CD4-positive, alpha-beta memory T cell (primary cell): ENCODE results near the gene GMDS. TPM values are rescaled to one million over a fixed set of nuclear protein-coding genes. Genes with fewer than 3 reads are reported as not detected.

ENCODE experiments used
- CTCF ChIA-PET: fragments of 350-600 bp; sonication (Branson Sonifier 250); formaldehyde crosslinking; loops from one replicate; lab custom pipeline; 2021; ENCODE audit warnings: inconsistent platforms; ENCODE audit not compliant: partially characterized antibody; lab: Charles Lee
- POLR2A ChIA-PET: fragments of 350-600 bp; sonication (Branson Sonifier 250); formaldehyde crosslinking; loops from one replicate; lab custom pipeline; 2021; ENCODE audit not compliant: partially characterized antibody; lab: Charles Lee
- DNase-seq, 5 donors: peaks; one replicate each; pipeline versions ENCODE4 v3.0.0 to v3.0.0-alpha.2; 2020 to 2022; ENCODE audit warnings: mixed read lengths in 1 of 5
- H3K27ac ChIP-seq: one replicate; pipeline ENCODE4 v1.7.0; 2013; ENCODE audit warnings: low read depth, low read length
- H3K27me3 ChIP-seq: 2 replicates; pipeline ENCODE4 v1.7.0; 2013; ENCODE audit warnings: mild to moderate bottlenecking, low read length, moderate library complexity; ENCODE audit not compliant: insufficient read depth
- H3K36me3 ChIP-seq: 2 replicates; pipeline ENCODE4 v1.7.0; 2013; ENCODE audit warnings: mild to moderate bottlenecking, low read length, moderate library complexity; ENCODE audit not compliant: insufficient read depth
- H3K4me1 ChIP-seq: 2 replicates; pipeline ENCODE4 v1.7.0; 2013; ENCODE audit warnings: mild to moderate bottlenecking, low read length, moderate library complexity; ENCODE audit not compliant: insufficient read depth
- H3K4me3 ChIP-seq, 2 donors: one replicate each; pipeline ENCODE4 v1.7.0; 2013; ENCODE audit warnings: low read length in 2 of 2, mild to moderate bottlenecking in 1 of 2
- H3K9me3 ChIP-seq, 2 donors: one replicate each; pipeline ENCODE4 v1.7.0; 2013; ENCODE audit warnings: low read length in 2 of 2, control low read depth in 1 of 2; ENCODE audit not compliant: control insufficient read depth in 1 of 2
- H3K27ac Mint-ChIP-seq, 7 donors: one replicate each; pipeline ENCODE4 v1.8.0; 2020 to 2021; ENCODE audit warnings: mixed read lengths in 7 of 7, mild to moderate bottlenecking in 6 of 7, inconsistent platforms in 3 of 7, moderate library complexity in 3 of 7
- H3K27me3 Mint-ChIP-seq, 2 donors: one replicate each; pipeline ENCODE4 v1.8.0; 2020 to 2021; ENCODE audit warnings: mixed read lengths in 2 of 2
- H3K36me3 Mint-ChIP-seq, 2 donors: one replicate each; pipeline ENCODE4 v1.8.0; 2020 to 2021; ENCODE audit warnings: mixed read lengths in 2 of 2, inconsistent platforms in 1 of 2, mild to moderate bottlenecking in 1 of 2
- H3K4me1 Mint-ChIP-seq, 4 donors: one replicate each; pipeline ENCODE4 v1.8.0; 2020 to 2021; ENCODE audit warnings: mixed read lengths in 4 of 4, mild to moderate bottlenecking in 1 of 4
- H3K4me3 Mint-ChIP-seq, 8 donors: one replicate each; pipeline ENCODE4 v1.8.0; 2020 to 2021; ENCODE audit warnings: mixed read lengths in 8 of 8, mild to moderate bottlenecking in 7 of 8, moderate library complexity in 6 of 8, inconsistent platforms in 3 of 8
- H3K9me3 Mint-ChIP-seq, 8 donors: one replicate each; pipeline ENCODE4 v1.8.0; 2020 to 2021; ENCODE audit warnings: mixed read lengths in 8 of 8, mild to moderate bottlenecking in 5 of 8, inconsistent platforms in 3 of 8, moderate library complexity in 1 of 8
- intact Hi-C: fragments of 100-400 bp; cut with micrococcal nuclease; formaldehyde crosslinking; loops from one replicate; pipeline ENCODE4 v1.15.1; 2023
- polyA plus RNA-seq, 2 donors: library from polyadenylated mRNA; unstranded; fragments of 300-500 nt; fragmentation: Illumina TruSeq; gene quantifications; one replicate each; pipeline ENCODE4 v1.2.3, GENCODE V29; 2021
- total RNA-seq, 2 experiments: library from RNA; stranded (reverse); gene quantifications; one replicate each; pipeline ENCODE4 v1.2.3, GENCODE V29; 2021

The GMDS gene
- total and polyA plus RNA-seq, 4 experiments from 2014 or later, result 12.1 to 24.0 (median 15.2) TPM

- Histone ChIP-seq H3K36me3 (no peaks in the 10 kb centered on the region), H3K9me3 (no peaks in the 10 kb centered on the region), H3K27me3 (no peaks in the 10 kb centered on the region), H3K27ac (no peak overlapping the region), H3K4me3 (no peak overlapping the region), H3K4me1 (no peaks in the 10 kb centered on the region)
- CTCF ChIA-PET, result no interaction called here
- intact Hi-C loops, result no loop called here
- no peak overlapping the region for H3K4me3 Mint-ChIP-seq
- DNase-seq, result no peak
- H3K9me3 Mint-ChIP-seq, result no peaks in the 10 kb centered on the region
- no peaks in the 10 kb centered on the region for H3K4me1 Mint-ChIP-seq
- H3K27ac Mint-ChIP-seq, result no peak overlapping the region
- H3K36me3 Mint-ChIP-seq, result no peaks in the 10 kb centered on the region
- POLR2A ChIA-PET, result no interaction called here
- H3K27me3 Mint-ChIP-seq, result peaks cover 0 to 2% of the 10 kb centered on the region in 2 donors
These were observed 592.6 kb downstream of the GMDS start for GRCh38 chr6:1652842-1653241.

- intact Hi-C loops, result no loop called here
- Mint-ChIP-seq H3K27me3 (peaks cover 0 to 2% of the 10 kb centered on the region in 2 donors), H3K4me3 (no peak overlapping the region), H3K27ac (no peak overlapping the region), H3K9me3 (no peaks in the 10 kb centered on the region), H3K4me1 (no peaks in the 10 kb centered on the region), H3K36me3 (no peaks in the 10 kb centered on the region)
- Histone ChIP-seq H3K9me3 (no peaks in the 10 kb centered on the region), H3K4me1 (no peaks in the 10 kb centered on the region), H3K36me3 (no peaks in the 10 kb centered on the region), H3K27ac (no peak overlapping the region), H3K27me3 (no peaks in the 10 kb centered on the region), H3K4me3 (no peak overlapping the region)
- ChIA-PET CTCF (interaction anchor here (1.0 kb wide), 1 partner anchor 983 kb away, joined by 3 read pairs; no protein-coding TSS in a partner anchor), POLR2A (no interaction called here)
- no peak for DNase-seq
These were observed 594.0 kb downstream of the GMDS start for GRCh38 chr6:1651362-1651761.

GRCh38 chr6:1645466-1646185 is 599.8 kb downstream of the GMDS start:
- CTCF ChIA-PET, result no interaction called here
- H3K27me3 Mint-ChIP-seq, result peaks cover 0 to 2% of the 10 kb centered on the region in 2 donors
- Histone ChIP-seq H3K27me3 (no peaks in the 10 kb centered on the region), H3K36me3 (no peaks in the 10 kb centered on the region), H3K27ac (no peak overlapping the region), H3K9me3 (no peaks in the 10 kb centered on the region), H3K4me3 (no peak overlapping the region), H3K4me1 (no peaks in the 10 kb centered on the region)
- H3K36me3 Mint-ChIP-seq, result peaks cover 0 to 3% of the 10 kb centered on the region in 2 donors
- POLR2A ChIA-PET, result no interaction called here
- intact Hi-C loops, result no loop called here
- DNase-seq, result no peak
- H3K27ac Mint-ChIP-seq, result peak overlapping the region in 1 of 7 donors; percentile 44
- H3K9me3 Mint-ChIP-seq, result peaks cover 0 to 2% (median 0%) of the 10 kb centered on the region in 8 donors
- H3K4me1 Mint-ChIP-seq, result no peaks in the 10 kb centered on the region
- no peak overlapping the region for H3K4me3 Mint-ChIP-seq

- Mint-ChIP-seq H3K4me1 (no peaks in the 10 kb centered on the region), H3K36me3 (peaks cover 2 to 6% of the 10 kb centered on the region in 2 donors), H3K27me3 (no peaks in the 10 kb centered on the region), H3K27ac (no peak overlapping the region), H3K9me3 (peaks cover 0 to 2% (median 0%) of the 10 kb centered on the region in 8 donors), H3K4me3 (no peak overlapping the region)
- Histone ChIP-seq H3K27ac (no peak overlapping the region), H3K4me3 (no peak overlapping the region), H3K4me1 (no peaks in the 10 kb centered on the region), H3K36me3 (no peaks in the 10 kb centered on the region), H3K9me3 (no peaks in the 10 kb centered on the region), H3K27me3 (no peaks in the 10 kb centered on the region)
- ChIA-PET POLR2A (no interaction called here), CTCF (no interaction called here)
- intact Hi-C loops, result no loop called here
- no peak for DNase-seq
These were observed 600.8 kb downstream of the GMDS start for GRCh38 chr6:1644516-1645060.

- Histone ChIP-seq H3K4me1 (no peaks in the 10 kb centered on the region), H3K9me3 (no peaks in the 10 kb centered on the region), H3K27ac (no peak overlapping the region), H3K27me3 (no peaks in the 10 kb centered on the region), H3K36me3 (no peaks in the 10 kb centered on the region), H3K4me3 (no peak overlapping the region)
- no peak for DNase-seq
- intact Hi-C loops, result no loop called here
- no peak overlapping the region for H3K4me3 Mint-ChIP-seq
- H3K27ac Mint-ChIP-seq, result no peak overlapping the region
- H3K27me3 Mint-ChIP-seq, result no peaks in the 10 kb centered on the region
- CTCF ChIA-PET, result no interaction called here
- H3K4me1 Mint-ChIP-seq, result no peaks in the 10 kb centered on the region
- H3K36me3 Mint-ChIP-seq, result peaks cover 2 to 9% of the 10 kb centered on the region in 2 donors
- peaks cover 0 to 2% (median 0%) of the 10 kb centered on the region in 8 donors for H3K9me3 Mint-ChIP-seq
- POLR2A ChIA-PET, result no interaction called here
These were observed 601.5 kb downstream of the GMDS start for GRCh38 chr6:1643830-1644445.

- Mint-ChIP-seq H3K36me3 (peaks cover 2 to 9% of the 10 kb centered on the region in 2 donors), H3K27ac (no peak overlapping the region), H3K9me3 (peaks cover 0 to 2% (median 0%) of the 10 kb centered on the region in 8 donors), H3K4me3 (no peak overlapping the region), H3K27me3 (no peaks in the 10 kb centered on the region), H3K4me1 (no peaks in the 10 kb centered on the region)
- no peak overlapping the region for H3K27ac ChIP-seq
- CTCF ChIA-PET, result no interaction called here
- no peak overlapping the region for H3K4me3 ChIP-seq
- no peaks in the 10 kb centered on the region for H3K27me3 ChIP-seq
- DNase-seq, result no peak
- no peaks in the 10 kb centered on the region for H3K4me1 ChIP-seq
- no peaks in the 10 kb centered on the region for H3K36me3 ChIP-seq
- no peaks in the 10 kb centered on the region for H3K9me3 ChIP-seq
- intact Hi-C loops, result no loop called here
- POLR2A ChIA-PET, result no interaction called here
These were observed 602.3 kb downstream of the GMDS start for GRCh38 chr6:1643111-1643510.

GRCh38 chr6:1641343-1641885 is 604.0 kb downstream of the GMDS start:
- no peak overlapping the region for H3K27ac Mint-ChIP-seq

More at GRCh38 chr6:1641343-1641885, 604.0 kb downstream of the GMDS start:
- no peaks in the 10 kb centered on the region for H3K36me3 ChIP-seq
- H3K36me3 Mint-ChIP-seq, result peaks cover 2 to 9% of the 10 kb centered on the region in 2 donors
- no peak overlapping the region for H3K4me3 ChIP-seq
- peaks cover 0 to 2% (median 0%) of the 10 kb centered on the region in 8 donors for H3K9me3 Mint-ChIP-seq
- no peak for DNase-seq
- H3K4me1 ChIP-seq, result no peaks in the 10 kb centered on the region
- no peak overlapping the region for H3K27ac ChIP-seq
- ChIA-PET POLR2A (no interaction called here), CTCF (no interaction called here)
- no peaks in the 10 kb centered on the region for H3K4me1 Mint-ChIP-seq
- intact Hi-C loops, result no loop called here
- no peaks in the 10 kb centered on the region for H3K27me3 ChIP-seq
- H3K27me3 Mint-ChIP-seq, result no peaks in the 10 kb centered on the region
- H3K4me3 Mint-ChIP-seq, result no peak overlapping the region
- H3K9me3 ChIP-seq, result no peaks in the 10 kb centered on the region
